GM12872 (cell line): ENCODE data around the gene SSC4D.

Experiments used
- CTCF ChIP-seq: IDR thresholded peaks from 3 replicates; pipeline ENCODE4 v1.5.1; 2011; ENCODE audit warnings: low read depth, mild to moderate bottlenecking, low read length, moderate library complexity; ENCODE audit not compliant: insufficient read depth

Gene SSC4D

GRCh38 chr7:76347710-76348109 is 61.8 kb downstream of the SSC4D start:
- TF ChIP-seq CTCF = no peak

DNA sequence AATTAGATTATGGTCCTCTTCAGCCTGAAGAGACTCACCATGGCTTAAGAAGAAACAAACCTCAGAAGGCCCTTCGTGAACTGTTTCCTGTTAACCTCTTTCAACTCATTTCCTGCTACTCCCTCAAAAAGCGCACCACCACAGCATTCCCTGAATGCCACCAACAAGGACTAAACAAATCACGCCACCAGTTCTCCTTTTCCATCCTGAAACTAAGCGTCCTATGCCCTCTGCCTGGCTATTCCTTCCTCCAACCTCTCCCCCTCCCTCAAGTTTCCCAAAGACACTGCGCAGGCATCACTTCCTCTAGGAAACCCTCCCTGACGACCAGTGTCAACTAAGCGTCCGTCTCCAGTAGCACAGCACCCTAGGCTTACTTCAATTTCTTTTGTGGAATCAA is 62.7 kb downstream of the SSC4D start:
- TF ChIP-seq CTCF = no peak

- TF ChIP-seq CTCF = no peak
Measured at GRCh38 chr7:76346097-76346496, 63.4 kb downstream of the SSC4D start.

GRCh38 chr7:76343931-76344321 is 65.6 kb downstream of the SSC4D start:
- no peak for TF ChIP-seq CTCF

GRCh38 chr7:76343294-76343930 is 66.1 kb downstream of the SSC4D start:
- TF ChIP-seq CTCF = no peak

DNA sequence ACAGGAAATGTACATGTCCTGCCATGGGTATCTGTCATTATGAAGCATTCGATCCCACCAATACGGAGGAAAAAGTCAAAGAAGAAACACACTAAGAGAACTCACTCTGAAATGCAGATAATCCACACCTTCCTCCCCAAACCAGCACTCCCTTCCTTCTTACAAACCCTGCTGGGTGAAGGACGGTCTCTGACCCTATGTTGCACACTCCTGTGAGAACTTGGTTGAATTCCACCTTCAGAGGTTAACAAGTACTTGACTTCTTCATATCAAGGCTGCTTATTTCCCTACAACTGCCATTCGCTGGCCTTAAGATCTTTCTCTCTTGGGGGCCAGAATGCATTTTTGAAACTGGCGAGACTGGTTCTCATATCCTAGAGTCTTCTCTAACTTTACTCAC is 67.3 kb downstream of the SSC4D start:
- no peak for TF ChIP-seq CTCF

DNA sequence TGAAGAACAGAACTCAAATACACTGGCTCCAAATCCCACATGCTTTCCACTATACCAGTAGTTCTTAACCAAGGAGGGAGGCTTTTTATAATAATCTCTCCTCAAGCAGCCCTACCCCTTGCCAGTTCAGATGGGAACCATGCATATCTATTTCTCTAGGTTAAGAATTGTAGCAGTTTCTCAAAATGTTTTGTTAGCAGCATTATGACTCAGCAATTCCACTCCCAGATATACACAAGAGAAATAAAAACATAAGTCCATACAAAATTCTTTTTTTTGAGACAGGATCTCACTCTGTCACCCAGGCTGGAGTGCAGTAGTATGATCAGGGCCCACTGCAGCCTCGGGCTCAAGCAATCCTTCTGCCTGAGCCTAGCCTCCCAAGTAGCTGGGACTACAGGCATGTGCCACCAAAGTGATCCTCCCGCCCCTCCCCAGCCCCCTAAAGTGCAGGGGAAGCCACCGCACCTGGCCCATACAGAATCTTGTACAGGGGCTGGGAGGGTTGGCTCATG is 68.8 kb downstream of the SSC4D start:
- no peak for TF ChIP-seq CTCF
